Kidney epithelial cell (primary cell): Measurements from ENCODE around the gene RNF146. TPM values are rescaled to one million over a fixed set of nuclear protein-coding genes. Genes with fewer than 3 reads are reported as not detected.

ENCODE experiments used
- DNase-seq: peaks from one replicate; pipeline ENCODE4 v3.0.0-alpha.2; 2010; ENCODE audit warnings: low read depth
- H3K27me3 ChIP-seq: 2 replicates; pipeline ENCODE4 v1.6.0; 2011; ENCODE audit warnings: low read length; ENCODE audit not compliant: control insufficient read depth, insufficient read depth
- H3K36me3 ChIP-seq: 2 replicates; pipeline ENCODE4 v1.5.1; 2011; ENCODE audit warnings: low read length; ENCODE audit not compliant: control insufficient read depth, insufficient read depth
- H3K4me3 ChIP-seq: 2 replicates; pipeline ENCODE4 v1.5.1; 2011; ENCODE audit warnings: low read depth, mild to moderate bottlenecking, control low read depth, low read length
- total RNA-seq: library from RNA; depleted of rRNA; stranded (reverse); fragments of >200 nt; gene quantifications from 2 replicates; pipeline ENCODE4 v1.2.3, GENCODE V29; 2015
- TF ChIP-seq, protein P1 (sequence below): IDR thresholded peaks from 2 replicates; pipeline ENCODE4 v1.5.1; 2011; ENCODE audit warnings: mild to moderate bottlenecking, moderate library complexity, low read length, control low read depth, inconsistent platforms; ENCODE audit not compliant: insufficient read depth, poor library complexity, severe bottlenecking

Gene RNF146
- total RNA-seq, 1 donor from 2014 or later = 36.2 TPM

- no peaks in the 10 kb centered on the region for H3K27me3 ChIP-seq
- no peaks in the 10 kb centered on the region for H3K36me3 ChIP-seq
- no peak for DNase-seq
- H3K4me3 ChIP-seq = no peak overlapping the region
- TF ChIP-seq, protein P1, sequence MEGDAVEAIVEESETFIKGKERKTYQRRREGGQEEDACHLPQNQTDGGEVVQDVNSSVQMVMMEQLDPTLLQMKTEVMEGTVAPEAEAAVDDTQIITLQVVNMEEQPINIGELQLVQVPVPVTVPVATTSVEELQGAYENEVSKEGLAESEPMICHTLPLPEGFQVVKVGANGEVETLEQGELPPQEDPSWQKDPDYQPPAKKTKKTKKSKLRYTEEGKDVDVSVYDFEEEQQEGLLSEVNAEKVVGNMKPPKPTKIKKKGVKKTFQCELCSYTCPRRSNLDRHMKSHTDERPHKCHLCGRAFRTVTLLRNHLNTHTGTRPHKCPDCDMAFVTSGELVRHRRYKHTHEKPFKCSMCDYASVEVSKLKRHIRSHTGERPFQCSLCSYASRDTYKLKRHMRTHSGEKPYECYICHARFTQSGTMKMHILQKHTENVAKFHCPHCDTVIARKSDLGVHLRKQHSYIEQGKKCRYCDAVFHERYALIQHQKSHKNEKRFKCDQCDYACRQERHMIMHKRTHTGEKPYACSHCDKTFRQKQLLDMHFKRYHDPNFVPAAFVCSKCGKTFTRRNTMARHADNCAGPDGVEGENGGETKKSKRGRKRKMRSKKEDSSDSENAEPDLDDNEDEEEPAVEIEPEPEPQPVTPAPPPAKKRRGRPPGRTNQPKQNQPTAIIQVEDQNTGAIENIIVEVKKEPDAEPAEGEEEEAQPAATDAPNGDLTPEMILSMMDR = no peak
These were observed 11.5 kb downstream of the RNF146 start for GRCh38 chr6:127277878-127278843.

GRCh38 chr6:127279815-127280214 is 13.2 kb downstream of the RNF146 start:
- TF ChIP-seq, protein P1 = no peak
- DNase-seq = no peak
- H3K36me3 ChIP-seq = no peaks in the 10 kb centered on the region

DNA sequence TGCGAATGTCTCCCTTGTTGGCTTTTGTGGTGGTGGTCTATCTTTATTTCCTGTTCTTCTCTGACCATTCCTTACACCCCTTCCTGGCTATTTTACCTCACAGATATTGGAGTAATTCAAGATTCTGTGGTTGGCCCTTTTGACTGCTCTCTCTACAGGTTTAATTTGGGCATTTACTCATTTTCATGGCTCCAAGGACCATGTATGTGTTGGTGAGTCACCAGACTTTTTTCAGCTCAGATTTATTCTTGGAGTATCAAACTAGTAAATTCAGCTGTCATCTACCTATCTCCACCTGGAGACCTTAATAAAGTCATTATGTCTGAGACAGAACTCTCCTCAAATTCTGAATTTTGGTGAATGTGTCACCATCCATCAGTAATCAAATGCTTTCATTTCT is 15.5 kb downstream of the RNF146 start:
- TF ChIP-seq, protein P1 = no peak

More at GRCh38 chr6:127279815-127280214, 13.2 kb downstream of the RNF146 start:
- H3K27me3 ChIP-seq = no peaks in the 10 kb centered on the region
- H3K4me3 ChIP-seq = no peak overlapping the region

DNA sequence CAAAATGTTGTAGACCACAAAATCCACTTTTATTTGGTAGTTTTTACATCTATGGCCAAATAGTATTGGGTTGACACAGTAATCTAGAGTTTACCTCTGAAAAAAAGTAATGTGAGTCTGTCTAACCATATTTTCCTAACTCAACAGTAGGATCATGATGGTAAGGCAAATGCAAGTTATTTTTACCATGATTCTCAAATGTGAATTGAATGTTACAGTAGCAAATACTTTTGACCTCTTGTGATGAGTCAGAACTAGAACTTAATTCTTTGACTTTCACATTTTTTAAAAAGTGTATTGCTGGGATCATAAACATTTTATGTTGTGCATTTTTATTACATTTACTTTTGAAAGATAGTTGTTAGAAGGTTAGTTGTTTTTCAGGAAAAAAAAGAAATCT is 22.0 kb downstream of the RNF146 start:
- TF ChIP-seq, protein P1 = no peak
- no peak for DNase-seq
- Histone ChIP-seq H3K4me3 (no peak overlapping the region), H3K27me3 (no peaks in the 10 kb centered on the region), H3K36me3 (peaks cover 6% of the 10 kb centered on the region)

More for the DNA sequence above, 15.5 kb downstream of the RNF146 start:
- Histone ChIP-seq H3K27me3 (no peaks in the 10 kb centered on the region), H3K4me3 (no peak overlapping the region), H3K36me3 (peaks cover 5% of the 10 kb centered on the region)
- DNase-seq = no peak

- Histone ChIP-seq H3K27me3 (no peaks in the 10 kb centered on the region), H3K36me3 (peaks cover 6% of the 10 kb centered on the region), H3K4me3 (no peak overlapping the region)
- TF ChIP-seq, protein P1 = no peak
- DNase-seq = no peak
These were observed 23.3 kb downstream of the RNF146 start for GRCh38 chr6:127289934-127290333.
